H1 (cell line): Measurements from ENCODE around the gene SLC17A3. TPM values are rescaled to one million over a fixed set of nuclear protein-coding genes. Genes with fewer than 3 reads are reported as not detected.

Experiments used
- CTCF ChIA-PET: fragments of 300-600 bp; sonication (Branson Sonifier 250); formaldehyde crosslinking; loops from one replicate; lab custom pipeline; 2021; ENCODE audit not compliant: partially characterized antibody; lab: Charles Lee
- POLR2A ChIA-PET: fragments of 300-600 bp; sonication (Branson Sonifier 250); formaldehyde crosslinking; loops from one replicate; lab custom pipeline; 2021; ENCODE audit warnings: inconsistent platforms; ENCODE audit not compliant: partially characterized antibody; lab: Charles Lee
- DNase-seq, 2 experiments: peaks; one replicate each; pipeline versions ENCODE4 v3.0.0 to v3.0.0-alpha.2; 2010 to 2022; ENCODE audit warnings: low spot score in 2 of 2, low read depth in 1 of 2, mixed read lengths in 1 of 2
- FAIRE-seq: peaks from 2 replicates; lab custom pipeline; 2011; peaks lifted over from hg19 to GRCh38; lab: Jason Lieb, UNC
- H2AFZ ChIP-seq: 2 replicates; pipeline ENCODE4 v1.8.1; 2012; ENCODE audit warnings: low read length, inconsistent platforms
- H2AK5ac ChIP-seq: 2 replicates; pipeline ENCODE4 v1.6.1; 2013; ENCODE audit warnings: low read depth, low read length
- H2BK120ac ChIP-seq: replicated peaks from 2 replicates; pipeline ENCODE3; 2013; ENCODE audit warnings: low read depth, low read length, inconsistent platforms
- H2BK12ac ChIP-seq: 2 replicates; pipeline ENCODE4 v1.6.1; 2013; ENCODE audit warnings: low read depth, low read length
- H2BK15ac ChIP-seq: 2 replicates; pipeline ENCODE4 v1.6.1; 2013; ENCODE audit warnings: low read length
- H2BK20ac ChIP-seq: 2 replicates; pipeline ENCODE4 v1.6.1; 2013; ENCODE audit warnings: low read length
- H2BK5ac ChIP-seq: 2 replicates; pipeline ENCODE4 v1.6.1; 2013; ENCODE audit warnings: low read depth, low read length
- H3K14ac ChIP-seq: 2 replicates; pipeline ENCODE4 v1.6.1; 2013; ENCODE audit warnings: inconsistent platforms; ENCODE audit not compliant: insufficient read length
- H3K18ac ChIP-seq: 2 replicates; pipeline ENCODE4 v1.6.1; 2013; ENCODE audit warnings: low read length; ENCODE audit errors: extremely low read depth
- H3K23ac ChIP-seq: 2 replicates; pipeline ENCODE4 v1.6.1; 2013; ENCODE audit warnings: inconsistent platforms; ENCODE audit not compliant: insufficient read length
- H3K23me2 ChIP-seq: 2 replicates; pipeline ENCODE4 v1.6.1; 2013; ENCODE audit warnings: low read depth, low read length
- H3K27ac ChIP-seq: 2 replicates; pipeline ENCODE4 v1.6.1; 2011; ENCODE audit warnings: low read depth, low read length, inconsistent platforms
- H3K27me3 ChIP-seq, 4 experiments: replicated peaks in 1 of 4; 1 replicate in 1 of 4; 2 replicates in 3 of 4; pipeline versions ENCODE4 v1.6.1 to v1.8.1; 2011 to 2013; ENCODE audit warnings: low read length in 3 of 4, mild to moderate bottlenecking in 3 of 4, inconsistent platforms in 2 of 4, mixed read lengths in 2 of 4, moderate library complexity in 1 of 4; ENCODE audit not compliant: control insufficient read depth in 3 of 4, insufficient read depth in 3 of 4; ENCODE audit errors: extremely low read depth in 1 of 4
- H3K36me3 ChIP-seq, 4 experiments: 2 replicates each; pipeline versions ENCODE4 v1.6.1 to v1.8.1; 2011 to 2013; ENCODE audit warnings: mild to moderate bottlenecking in 4 of 4, low read length in 3 of 4, moderate library complexity in 2 of 4, control low read depth in 1 of 4, inconsistent platforms in 1 of 4; ENCODE audit not compliant: insufficient read depth in 4 of 4, control insufficient read depth in 2 of 4
- H3K4ac ChIP-seq: replicated peaks from 2 replicates; pipeline ENCODE3; 2013; ENCODE audit warnings: low read length, low read depth, mixed read lengths, inconsistent platforms; ENCODE audit not compliant: insufficient read length
- H3K4me1 ChIP-seq, 4 experiments: replicated peaks in 1 of 4; 1 replicate in 1 of 4; 2 replicates in 3 of 4; pipeline versions ENCODE4 v1.6.1 to v1.8.1; 2011 to 2013; ENCODE audit warnings: low read length in 3 of 4, inconsistent platforms in 2 of 4, mixed read lengths in 1 of 4; ENCODE audit not compliant: insufficient read depth in 4 of 4, control insufficient read depth in 3 of 4
- H3K4me2 ChIP-seq, 2 experiments: 2 replicates each; pipeline versions ENCODE4 v1.6.1 to v1.8.1; 2011 to 2013; ENCODE audit warnings: low read depth in 2 of 2, low read length in 2 of 2, control low read depth in 1 of 2, inconsistent platforms in 1 of 2, mild to moderate bottlenecking in 1 of 2; ENCODE audit not compliant: insufficient read depth in 1 of 2
- H3K4me3 ChIP-seq, 4 experiments: fragments of 200-600, 300-600 bp in 1 of 4; sonication (generic), shearing (Covaris generic), sonication (Bioruptor Twin) in 1 of 4; 2 replicates each; pipeline versions ENCODE4 v1.5.1 to v1.8.1; 2011 to 2016; ENCODE audit warnings: low read length in 4 of 4, low read depth in 3 of 4, control low read depth in 2 of 4, inconsistent platforms in 2 of 4, mild to moderate bottlenecking in 2 of 4, mixed read lengths in 1 of 4, moderate library complexity in 1 of 4; ENCODE audit not compliant: insufficient read depth in 2 of 4; ENCODE audit errors: extremely low read depth in 1 of 4
- H3K56ac ChIP-seq: replicated peaks from 2 replicates; pipeline ENCODE3; 2013; ENCODE audit warnings: low read depth, mild to moderate bottlenecking, mixed read lengths, low read length, inconsistent platforms; ENCODE audit not compliant: insufficient read length
- H3K79me1 ChIP-seq: 2 replicates; pipeline ENCODE4 v1.6.1; 2013; ENCODE audit warnings: low read depth, low read length, control low read depth
- H3K79me2 ChIP-seq, 2 experiments: 2 replicates each; pipeline versions ENCODE4 v1.6.1 to v1.8.1; 2012 to 2013; ENCODE audit warnings: low read length in 2 of 2, mild to moderate bottlenecking in 2 of 2, inconsistent platforms in 1 of 2; ENCODE audit not compliant: insufficient read depth in 2 of 2, control insufficient read depth in 1 of 2
- H3K9ac ChIP-seq, 4 experiments: replicated peaks in 1 of 4; 1 replicate in 1 of 4; 2 replicates in 3 of 4; pipeline versions ENCODE4 v1.6.1 to v1.8.1; 2011 to 2013; ENCODE audit warnings: low read depth in 3 of 4, low read length in 3 of 4, control low read depth in 2 of 4, mild to moderate bottlenecking in 2 of 4, moderate library complexity in 2 of 4, inconsistent platforms in 1 of 4; ENCODE audit errors: extremely low read depth in 1 of 4
- H3K9me3 ChIP-seq, 2 experiments: 2 replicates each; pipeline versions ENCODE4 v1.6.1 to v1.8.1; 2012 to 2013; ENCODE audit warnings: mild to moderate bottlenecking in 2 of 2, moderate library complexity in 2 of 2, control low read depth in 1 of 2, inconsistent platforms in 1 of 2, low read depth in 1 of 2, low read length in 1 of 2, mixed read lengths in 1 of 2; ENCODE audit not compliant: insufficient read depth in 2 of 2
- H4K20me1 ChIP-seq, 2 experiments: replicated peaks in 1 of 2; 2 replicates each; pipeline versions ENCODE3 to v1.8.1; 2011 to 2013; ENCODE audit warnings: inconsistent platforms in 2 of 2, low read length in 2 of 2, mild to moderate bottlenecking in 1 of 2; ENCODE audit not compliant: insufficient read depth in 2 of 2, control insufficient read depth in 1 of 2
- H4K5ac ChIP-seq: 2 replicates; pipeline ENCODE4 v1.6.1; 2013; ENCODE audit warnings: low read length, low read depth, mixed read lengths, inconsistent platforms; ENCODE audit not compliant: insufficient read length
- H4K8ac ChIP-seq: 2 replicates; pipeline ENCODE4 v1.8.0; 2013; ENCODE audit warnings: mild to moderate bottlenecking, moderate library complexity, low read length, inconsistent platforms; ENCODE audit not compliant: insufficient read depth; ENCODE audit errors: extremely low read depth
- H4K91ac ChIP-seq: replicated peaks from 2 replicates; pipeline ENCODE3; 2013; ENCODE audit warnings: low read length, mixed read lengths, inconsistent platforms; ENCODE audit not compliant: insufficient read length
- BRCA1 ChIP-seq: IDR thresholded peaks from 2 replicates; pipeline ENCODE4 v1.6.1; 2012; ENCODE audit warnings: low read depth, low read length, improper control_type of control experiment
- EP300 ChIP-seq, 2 experiments: IDR thresholded peaks; 1 replicate in 1 of 2; 2 replicates in 1 of 2; pipeline ENCODE4 v1.6.1; 2011 to 2012; ENCODE audit warnings: low read depth in 2 of 2, low read length in 2 of 2, mild to moderate bottlenecking in 2 of 2, borderline replicate concordance in 1 of 2, inconsistent platforms in 1 of 2, moderate library complexity in 1 of 2
- HDAC6 ChIP-seq: IDR thresholded peaks from one replicate; pipeline ENCODE4 v1.7.1; 2012; ENCODE audit warnings: low read depth, mild to moderate bottlenecking, inconsistent platforms, low read length, moderate library complexity
- POLR2A ChIP-seq, 2 experiments: IDR thresholded peaks; 1 replicate in 1 of 2; 2 replicates in 1 of 2; pipeline ENCODE4 v1.6.1; 2011; ENCODE audit warnings: low read depth in 2 of 2, low read length in 2 of 2, mild to moderate bottlenecking in 2 of 2; ENCODE audit errors: control extremely low read depth in 1 of 2
- SIN3A ChIP-seq, 2 experiments: IDR thresholded peaks in 1 of 2; conservative IDR thresholded peaks in 1 of 2; 2 replicates each; pipeline ENCODE4 v1.6.1; 2011 to 2012; ENCODE audit warnings: low read length in 2 of 2, improper control_type of control experiment in 1 of 2, low read depth in 1 of 2, mild to moderate bottlenecking in 1 of 2
- ZNF274 ChIP-seq: IDR thresholded peaks from 2 replicates; pipeline ENCODE4 v1.7.0; 2012; ENCODE audit warnings: low read length, borderline replicate concordance; ENCODE audit errors: extremely low read depth
- WGBS, 2 experiments: shearing (Covaris generic) in 1 of 2; methylation state at CpG; one replicate each; pipeline versions ENCODE4 v1.1.6 to v1.1.7; 2013 to 2015; ENCODE audit warnings: low lambda C conversion rate in 2 of 2, mixed read lengths in 2 of 2, inconsistent platforms in 1 of 2, low coverage in 1 of 2, missing lambda C conversion rate in 1 of 2; ENCODE audit not compliant: insufficient replicate concordance in 2 of 2, insufficient coverage in 1 of 2, insufficient read length in 1 of 2; ENCODE audit errors: extremely low coverage in 1 of 2, missing lambda C conversion rate in 1 of 2; 5-methylcytosine and 5-hydroxymethylcytosine counted together
- polyA plus RNA-seq, 7 experiments: library from polyadenylated mRNA; depleted of rRNA in 3 of 7; stranded (reverse) in 5 of 7; unstranded in 2 of 7; fragments of >200 nt in 5 of 7; fragments of 200-250 nt in 2 of 7; gene quantifications; 1 replicate in 5 of 7; 2 replicates in 1 of 7; 4 replicates in 1 of 7; pipeline versions ENCODE4 v1.2.1 to v1.2.3, GENCODE V29; 2011 to 2013; ENCODE audit warnings: missing spikeins in 2 of 7, mixed read lengths in 2 of 7
- total RNA-seq: library from RNA; stranded (reverse); fragmentation: NEBNext Ultra II Directional; extraction: Animal tissue kit (Norgen Biotek cat#: 25700); gene quantifications from 2 replicates; pipeline ENCODE4 v1.2.1, GENCODE V29; 2021
- TF ChIP-seq, protein P1 (sequence below), 3 experiments: IDR thresholded peaks; 1 replicate in 2 of 3; 2 replicates in 1 of 3; pipeline versions ENCODE4 v1.5.1 to v1.6.1; 2011; ENCODE audit warnings: low read length in 3 of 3, mild to moderate bottlenecking in 3 of 3, inconsistent platforms in 2 of 3, low read depth in 1 of 3, moderate library complexity in 1 of 3; ENCODE audit not compliant: insufficient read depth in 1 of 3; ENCODE audit errors: control extremely low read depth in 1 of 3

SLC17A3 gene
- total and polyA plus RNA-seq, 2 of the 8 experiments (the other 6 are each of a cell fraction or from before 2014, with no cell fraction given) = not detected

DNA sequence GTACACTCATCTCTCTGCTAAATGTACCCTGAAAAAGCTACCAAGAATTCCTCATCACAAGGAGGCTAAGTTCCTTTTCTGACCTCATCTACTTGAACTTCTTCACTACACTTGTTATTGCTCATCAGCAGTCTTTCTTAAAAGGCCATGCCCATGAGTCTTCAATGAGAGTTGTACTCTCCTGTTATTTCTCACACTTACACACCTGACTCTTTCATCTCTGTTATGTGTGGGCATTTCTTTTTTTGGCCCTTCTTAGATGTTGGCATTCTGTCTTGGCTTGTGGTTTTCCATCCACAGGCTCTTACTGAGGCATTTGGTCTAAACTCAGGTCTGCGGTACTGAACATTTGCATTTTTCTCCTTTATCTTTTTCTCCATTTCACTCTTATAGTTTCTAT is 31.5 kb downstream of the SLC17A3 start:
- FAIRE-seq (no peak), DNase-seq (no peak)
- Histone ChIP-seq H3K23me2 (no peaks in the 10 kb centered on the region), H2BK20ac (no peak overlapping the region), H2AK5ac (no peak overlapping the region), H3K14ac (no peak overlapping the region), H3K4ac (no peak overlapping the region), H4K91ac (no peak overlapping the region), H3K36me3 (no peaks in the 10 kb centered on the region), H3K27ac (no peak overlapping the region), H3K27me3 (no peaks in the 10 kb centered on the region), H4K8ac (no peak overlapping the region), H2BK120ac (no peak overlapping the region), H3K18ac (no peak overlapping the region), H4K5ac (no peak overlapping the region), H2BK5ac (no peak overlapping the region), H2BK15ac (no peak overlapping the region), H4K20me1 (no peaks in the 10 kb centered on the region), H3K9ac (no peak overlapping the region), H3K23ac (no peak overlapping the region), H3K4me1 (no peaks in the 10 kb centered on the region), H3K79me1 (no peaks in the 10 kb centered on the region), H3K56ac (no peak overlapping the region), H3K9me3 (no peaks in the 10 kb centered on the region), H3K4me3 (no peak overlapping the region), H2AFZ (no peak overlapping the region), H3K79me2 (no peaks in the 10 kb centered on the region), H3K4me2 (no peak overlapping the region), H2BK12ac (no peak overlapping the region)
- ChIA-PET POLR2A (no interaction called here), CTCF (no interaction called here)
- 83% methylated on average over 1 of the region's 1 CpG; no CpG with 5 or more reads in 1 of the 2 experiments for WGBS, 2 experiments
- TF ChIP-seq, protein P1, sequence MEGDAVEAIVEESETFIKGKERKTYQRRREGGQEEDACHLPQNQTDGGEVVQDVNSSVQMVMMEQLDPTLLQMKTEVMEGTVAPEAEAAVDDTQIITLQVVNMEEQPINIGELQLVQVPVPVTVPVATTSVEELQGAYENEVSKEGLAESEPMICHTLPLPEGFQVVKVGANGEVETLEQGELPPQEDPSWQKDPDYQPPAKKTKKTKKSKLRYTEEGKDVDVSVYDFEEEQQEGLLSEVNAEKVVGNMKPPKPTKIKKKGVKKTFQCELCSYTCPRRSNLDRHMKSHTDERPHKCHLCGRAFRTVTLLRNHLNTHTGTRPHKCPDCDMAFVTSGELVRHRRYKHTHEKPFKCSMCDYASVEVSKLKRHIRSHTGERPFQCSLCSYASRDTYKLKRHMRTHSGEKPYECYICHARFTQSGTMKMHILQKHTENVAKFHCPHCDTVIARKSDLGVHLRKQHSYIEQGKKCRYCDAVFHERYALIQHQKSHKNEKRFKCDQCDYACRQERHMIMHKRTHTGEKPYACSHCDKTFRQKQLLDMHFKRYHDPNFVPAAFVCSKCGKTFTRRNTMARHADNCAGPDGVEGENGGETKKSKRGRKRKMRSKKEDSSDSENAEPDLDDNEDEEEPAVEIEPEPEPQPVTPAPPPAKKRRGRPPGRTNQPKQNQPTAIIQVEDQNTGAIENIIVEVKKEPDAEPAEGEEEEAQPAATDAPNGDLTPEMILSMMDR (IDR thresholded peaks at IDR 0.05; ENCODE audit: control extremely low read depth in 1 of 3, insufficient read depth in 1 of 3, low read depth in 1 of 3, low read length in 3 of 3) = no peak
- TF ChIP-seq BRCA1 (no peak), HDAC6 (no peak), EP300 (IDR thresholded peaks at IDR 0.05; ENCODE audit: borderline replicate concordance in 1 of 2, low read depth in 2 of 2, low read length in 2 of 2) (no peak), SIN3A (conservative IDR thresholded peaks at IDR 0.05 in 1 of 2, IDR thresholded peaks at IDR 0.05 in 1 of 2; ENCODE audit: low read depth in 1 of 2, low read length in 2 of 2) (no peak), POLR2A (IDR thresholded peaks at IDR 0.05; ENCODE audit: control extremely low read depth in 1 of 2, low read depth in 2 of 2, low read length in 2 of 2) (no peak), ZNF274 (no peak)
